Lung microvascular endothelial cell (primary cell): ENCODE data around the gene KLC3. TPM values are rescaled to one million over a fixed set of nuclear protein-coding genes. Genes with fewer than 3 reads are reported as not detected.
"Not testable (repeated sequence)": the region's sequence is repeated elsewhere in the genome, so short reads cannot be mapped to it uniquely, and the experiment has no call there.

ENCODE experiments used
- DNase-seq, 2 donors: peaks; one replicate each; pipeline versions ENCODE4 v3.0.0 to v3.0.0-alpha.2; 2010; ENCODE audit warnings: low read depth in 2 of 2
- total RNA-seq: library from RNA; depleted of rRNA; stranded (reverse); fragments of >200 nt; gene quantifications from 2 replicates; pipeline ENCODE4 v1.2.1, GENCODE V29; 2014

Gene KLC3
- total RNA-seq, 1 donor from 2014 or later, result 0.20 TPM

- DNase-seq, result no peak
These were observed 25.2 kb upstream of the KLC3 start for GRCh38 chr19:45315304-45315703.

DNA sequence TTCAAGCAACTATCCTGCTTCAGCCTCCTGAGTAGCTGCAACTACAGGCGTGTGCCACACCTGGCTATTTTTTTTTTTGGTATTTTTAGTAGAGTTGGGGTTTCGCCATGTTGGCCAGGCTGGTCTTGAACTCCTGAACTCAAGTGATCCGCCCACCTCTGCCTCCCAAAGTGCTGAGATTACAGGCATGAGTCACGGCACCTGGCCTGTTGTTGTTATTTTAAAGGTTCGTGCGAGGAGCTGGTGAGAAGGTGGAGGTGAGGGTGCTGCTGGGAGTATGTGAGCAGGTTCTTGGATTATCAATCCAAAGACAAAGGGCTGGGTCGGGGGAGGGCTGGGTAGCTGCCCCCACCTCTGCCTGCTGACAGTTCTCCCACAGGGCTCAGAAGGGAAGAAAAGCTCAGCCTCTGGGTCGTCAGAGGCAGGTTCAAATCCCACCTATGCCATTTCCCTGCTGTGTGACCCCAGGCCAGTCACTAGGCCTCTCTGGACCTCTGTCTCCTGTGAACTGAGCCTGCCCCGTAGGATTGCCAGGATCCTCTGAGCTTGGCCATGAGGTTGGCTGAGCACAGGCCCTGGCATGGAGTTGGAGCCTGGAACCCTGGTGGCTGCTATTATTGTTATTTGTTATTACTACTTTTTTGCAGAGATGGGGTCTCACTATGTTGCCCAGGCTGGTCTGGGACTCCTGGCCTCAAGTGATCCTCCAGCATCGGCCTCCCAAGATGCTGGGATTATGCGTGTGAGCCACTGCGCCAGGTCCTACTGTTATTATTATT is 19.4 kb upstream of the KLC3 start:
- no peak for DNase-seq

- no peak for DNase-seq
These were observed 18.7 kb upstream of the KLC3 start for GRCh38 chr19:45321848-45322247.

- DNase-seq, result no peak
These were observed 18.2 kb upstream of the KLC3 start for GRCh38 chr19:45322311-45322710.

DNA sequence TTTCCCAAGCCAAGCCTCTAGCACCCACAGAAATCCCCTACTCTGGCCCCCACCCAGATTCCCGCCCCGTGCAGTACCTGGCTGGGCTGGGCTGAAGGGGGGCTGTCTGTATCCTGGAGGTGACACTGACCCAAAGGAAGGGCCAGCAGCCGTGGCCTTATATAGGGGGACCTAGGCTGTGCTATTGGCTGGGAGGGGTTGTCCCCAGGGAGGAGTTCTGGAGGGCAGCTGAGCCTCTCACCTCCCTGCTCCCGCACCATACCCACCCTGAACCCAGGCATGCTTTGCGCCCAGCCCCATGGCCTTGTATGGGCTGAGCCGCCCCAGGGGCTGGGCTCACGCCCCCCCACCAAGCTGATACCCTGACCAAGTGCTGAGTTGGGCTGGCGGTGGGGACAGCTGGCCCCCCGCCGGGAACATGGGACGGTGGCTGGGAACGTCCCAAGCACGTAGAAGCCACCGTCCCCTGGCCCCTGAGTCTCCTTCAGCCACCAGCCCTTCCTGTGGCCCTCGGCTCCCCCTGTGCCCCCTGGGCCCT is 17.7 kb upstream of the KLC3 start, which contains the start of gene CKM:
TSS of gene CKM (minus strand) at position 132 of the 538 bp plus-strand sequence. CDS start 3,162 bp downstream, outside the sequence.
- no peak for DNase-seq

- DNase-seq, result no peak
These were observed 16.9 kb upstream of the KLC3 start for GRCh38 chr19:45323671-45324081.

DNA sequence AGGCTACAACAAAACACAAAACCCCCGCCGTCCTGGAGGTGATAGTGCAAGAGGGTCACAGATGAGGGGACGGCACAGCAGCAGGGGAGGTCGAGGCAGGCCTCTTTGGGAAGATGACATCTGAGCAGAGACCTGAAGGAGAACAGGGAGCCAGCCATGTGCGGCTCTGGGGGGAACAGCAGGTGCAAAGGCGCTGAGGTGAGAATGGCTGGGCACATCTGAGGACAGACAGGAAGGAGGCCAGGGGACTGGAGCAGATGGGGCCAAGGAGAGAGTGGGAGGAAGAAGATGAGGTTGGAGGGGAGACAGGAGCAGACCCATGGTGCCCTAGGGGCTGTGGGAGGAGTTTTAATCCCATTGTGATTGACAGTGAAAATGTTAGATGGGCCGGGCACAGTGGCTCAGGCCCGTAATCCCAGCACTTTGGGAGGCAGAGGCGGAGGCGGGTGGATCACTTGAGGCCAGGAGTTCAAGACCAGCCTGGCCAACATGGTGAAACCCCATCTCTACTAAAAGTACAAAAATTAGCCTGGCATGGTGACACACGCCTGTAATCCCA is 16.1 kb upstream of the KLC3 start:
- DNase-seq, result no peak

DNA sequence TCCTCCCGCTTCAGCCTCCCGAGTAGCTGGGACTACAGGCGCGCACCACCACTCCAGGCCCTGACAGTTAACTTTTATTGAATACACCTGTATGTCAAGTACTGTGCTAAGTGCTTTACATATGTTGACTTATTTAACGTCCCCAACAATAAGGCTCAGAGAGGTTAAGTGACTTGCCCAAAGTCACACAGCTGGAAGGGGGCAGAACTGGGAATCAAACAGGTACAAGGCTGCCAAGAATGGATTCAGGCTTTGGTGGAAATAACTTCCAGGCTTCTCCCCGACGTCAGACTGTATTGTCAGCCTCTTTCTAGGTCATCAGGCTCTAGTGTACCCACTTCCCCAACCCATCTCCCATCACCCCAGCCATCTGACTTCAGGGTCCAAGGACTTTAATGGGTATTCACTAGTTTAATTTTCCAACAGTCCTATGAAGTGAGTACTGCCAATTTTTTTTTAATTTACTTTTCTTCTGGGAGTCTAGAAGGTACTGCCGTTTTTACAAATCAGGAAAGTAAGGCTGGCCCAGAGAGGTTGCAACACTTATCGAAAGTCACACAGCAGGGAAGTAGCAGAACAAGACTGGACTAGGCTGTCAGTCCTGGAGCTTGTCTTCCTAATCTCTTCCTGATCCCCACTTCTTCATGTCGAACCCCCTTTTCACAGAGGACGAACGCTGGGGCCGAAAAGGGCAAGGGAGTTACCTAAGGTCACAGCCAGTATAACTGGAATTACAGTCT is 13.0 kb upstream of the KLC3 start:
- no peak for DNase-seq

DNA sequence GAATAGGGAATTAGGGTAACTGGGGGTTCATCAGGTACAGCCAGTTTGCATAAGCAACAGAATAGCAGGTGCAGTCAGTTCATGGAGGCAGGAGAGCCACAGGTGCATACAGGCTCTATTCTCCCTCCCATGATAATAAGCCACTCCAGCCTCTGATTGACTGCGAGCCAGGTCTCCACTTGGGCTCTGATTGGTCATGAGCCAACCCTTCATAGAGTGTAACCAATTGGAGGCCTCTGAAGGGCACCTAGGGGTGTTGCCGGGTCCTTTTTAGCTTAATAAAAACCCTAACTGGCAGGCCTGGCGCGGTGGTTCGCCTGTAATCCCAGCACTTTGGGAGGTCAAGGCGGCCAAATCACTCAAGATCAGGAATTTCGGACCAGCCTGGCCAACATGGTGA is 9.1 kb upstream of the KLC3 start:
- no peak for DNase-seq

- no peak for DNase-seq
These were observed 6.8 kb upstream of the KLC3 start for GRCh38 chr19:45333609-45334303.

DNA sequence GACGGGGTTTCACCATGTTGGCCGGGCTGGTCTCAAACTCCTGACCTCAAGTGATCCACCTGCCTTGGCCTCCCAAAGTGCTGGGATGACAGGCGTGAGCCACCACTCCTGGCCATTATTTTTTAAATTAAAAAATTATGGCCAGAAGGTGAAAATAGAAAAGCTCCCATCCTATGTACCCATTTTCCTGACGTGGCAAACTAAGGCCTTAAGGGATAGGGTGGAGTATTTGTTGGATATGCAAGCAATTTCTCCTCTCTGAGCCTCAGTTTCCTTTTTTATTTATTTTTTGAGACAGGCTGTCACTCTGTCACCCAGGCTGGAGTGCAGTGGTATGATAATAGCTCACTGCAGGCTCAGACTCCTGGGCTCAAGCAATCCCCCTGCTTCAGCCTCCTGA is 5.7 kb upstream of the KLC3 start:
- not testable (repeated sequence) for DNase-seq

DNA sequence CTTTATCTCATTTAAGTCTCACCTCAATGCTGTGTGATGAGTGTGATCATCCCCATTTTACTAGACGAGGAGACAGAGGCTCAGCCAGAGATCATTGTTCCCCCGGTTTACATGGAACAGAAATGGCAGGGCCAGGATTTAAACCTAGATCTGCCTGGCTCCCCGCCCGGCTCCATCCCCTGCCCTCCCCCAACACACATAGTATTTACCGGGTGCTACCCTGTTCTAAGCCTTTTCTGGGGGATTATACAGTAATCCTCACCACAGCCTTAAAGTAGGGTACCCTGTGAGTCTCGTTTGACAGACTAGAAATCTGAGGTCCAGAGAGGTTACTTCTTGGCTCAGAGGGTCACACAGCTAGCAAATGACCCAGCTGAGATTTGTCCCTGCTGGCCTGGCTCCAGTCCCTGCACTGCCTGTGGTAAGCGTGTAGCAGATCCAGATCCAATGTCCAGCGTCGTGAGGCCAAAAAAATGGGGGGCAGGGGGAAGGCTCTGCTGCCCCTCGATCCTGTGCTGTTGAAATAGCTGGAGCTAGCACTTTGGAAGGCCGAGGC is 3.8 kb upstream of the KLC3 start:
- DNase-seq, result no peak

- no peak for DNase-seq
These were observed 921 bp upstream of the KLC3 start for GRCh38 chr19:45339629-45340028.

- peak in 1 of 2 donors; percentile 23 for DNase-seq
These were observed 426 bp downstream of the KLC3 start for GRCh38 chr19:45340899-45341453.

DNA sequence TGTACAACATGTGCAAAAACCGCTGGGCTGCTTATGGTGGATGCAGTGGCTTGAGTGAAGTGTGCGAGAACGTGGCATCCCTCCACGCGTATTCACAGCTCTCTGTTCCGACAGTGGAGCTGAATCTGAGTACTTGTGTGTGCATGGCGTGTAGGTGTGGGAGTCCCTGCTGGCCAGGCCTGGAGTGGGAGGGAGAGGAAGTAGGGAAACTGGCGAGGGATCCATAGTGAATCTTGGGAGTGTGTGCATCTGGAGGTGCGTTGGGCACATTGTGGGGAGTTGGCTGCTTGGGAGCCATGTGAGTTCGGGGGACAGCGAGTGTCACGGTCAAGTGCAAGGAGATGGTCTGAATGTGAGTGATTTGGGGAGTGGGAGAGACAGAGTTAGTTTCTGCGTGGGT is 2.4 kb downstream of the KLC3 start:
- DNase-seq, result no peak

GRCh38 chr19:45344621-45345505 is 4.3 kb downstream of the KLC3 start:
- no peak for DNase-seq

GRCh38 chr19:45345506-45345860 is 4.9 kb downstream of the KLC3 start:
- DNase-seq, result no peak

DNA sequence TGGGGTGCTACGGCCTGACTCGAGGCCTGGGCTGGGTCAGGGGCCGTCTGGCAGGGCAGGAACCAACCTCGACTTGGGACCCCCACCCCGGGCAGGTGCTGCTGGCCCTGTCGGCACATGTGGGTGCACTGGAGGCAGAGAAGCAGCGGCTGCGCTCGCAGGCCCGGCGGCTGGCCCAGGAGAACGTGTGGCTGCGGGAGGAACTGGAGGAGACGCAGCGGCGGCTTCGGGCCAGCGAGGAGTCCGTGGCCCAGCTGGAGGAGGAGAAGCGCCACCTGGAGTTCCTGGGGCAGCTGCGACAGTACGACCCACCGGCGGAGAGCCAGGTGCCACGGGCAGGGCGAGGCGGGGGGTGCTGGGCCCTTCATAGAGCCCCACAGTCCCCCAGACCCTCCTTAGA is 5.9 kb downstream of the KLC3 start:
- DNase-seq, result no peak

DNA sequence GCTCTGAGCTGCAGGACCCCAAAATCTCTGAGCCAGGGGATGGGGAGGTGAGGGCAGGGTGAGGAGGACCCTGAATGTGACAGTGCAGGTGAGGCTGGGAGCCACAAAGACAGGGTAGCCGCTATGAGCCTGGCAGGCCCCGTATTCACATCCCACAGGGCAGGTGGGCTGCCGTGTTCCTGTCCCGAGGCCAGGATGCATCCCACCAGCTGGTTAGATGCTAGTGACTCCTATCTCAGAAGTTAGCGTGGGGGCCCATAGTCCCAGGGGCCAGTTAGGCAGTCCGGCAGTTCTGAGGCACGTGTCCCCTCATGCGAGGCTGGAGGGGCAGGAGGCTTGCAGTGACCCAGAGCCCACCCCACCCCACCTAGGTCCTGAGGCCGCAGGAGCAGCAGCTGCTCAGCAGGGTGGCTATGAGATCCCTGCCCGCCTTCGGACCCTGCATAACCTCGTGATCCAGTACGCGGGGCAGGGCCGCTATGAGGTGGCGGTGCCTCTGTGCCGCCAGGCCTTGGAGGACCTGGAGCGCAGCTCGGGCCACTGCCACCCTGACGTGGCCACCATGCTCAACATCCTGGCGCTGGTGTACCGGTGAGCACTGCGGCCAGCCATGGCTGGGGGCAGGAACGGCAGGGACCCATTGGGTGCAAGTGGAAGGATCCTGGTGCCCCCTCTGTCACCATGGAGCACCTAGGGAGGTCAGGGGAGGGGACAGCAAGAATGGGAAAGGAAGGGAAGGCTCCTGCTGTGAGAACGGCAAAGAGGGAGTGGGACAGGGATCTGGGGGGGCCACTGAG is 7.2 kb downstream of the KLC3 start:
- DNase-seq, result no peak
